Stimulated activated CD4-positive, alpha-beta T cell treated with anti-CD3 and anti-CD28 coated beads, Interleukin-2, amount 100 ng/mL, for 48 hours (primary cell): Measurements from ENCODE around the gene KLLN.
A peak's percentile ranks its signal among the peaks of the same experiment; 100 is the strongest.
"Not testable (repeated sequence)": the region's sequence is repeated elsewhere in the genome, so short reads cannot be mapped to it uniquely, and the experiment has no call there.

Experiments
- DNase-seq, 2 donors: peaks; one replicate each; pipeline ENCODE4 v3.0.0-alpha.2; 2020

Gene KLLN

GRCh38 chr10:87841186-87841585 is 22.1 kb downstream of the KLLN start:
- DNase-seq = no peak

- no peak for DNase-seq
Measured at GRCh38 chr10:87838650-87839049, 24.7 kb downstream of the KLLN start.

GRCh38 chr10:87837445-87837844 is 25.9 kb downstream of the KLLN start:
- DNase-seq = no peak

- DNase-seq = no peak
Measured at GRCh38 chr10:87836098-87836497, 27.2 kb downstream of the KLLN start.

- no peak for DNase-seq
Measured at GRCh38 chr10:87829986-87830729, 33.2 kb downstream of the KLLN start.

- not testable (repeated sequence) for DNase-seq
Measured at GRCh38 chr10:87829051-87829450, 34.3 kb downstream of the KLLN start.

GRCh38 chr10:87827681-87828080 is 35.7 kb downstream of the KLLN start:
- DNase-seq = no peak

GRCh38 chr10:87826653-87827052 is 36.7 kb downstream of the KLLN start:
- DNase-seq = no peak

GRCh38 chr10:87819289-87819585 is 44.1 kb downstream of the KLLN start:
- no peak for DNase-seq

- peak; percentile 47 to 55 for DNase-seq
Measured at GRCh38 chr10:87818505-87819288, 44.6 kb downstream of the KLLN start.

- peak; percentile 77 to 81 for DNase-seq
Measured at GRCh38 chr10:87817609-87818504, 45.5 kb downstream of the KLLN start, which contains the start of gene ATAD1. Gene ATAD1 (minus strand): TSS chr10:87818226. CDS start chr10:87814599, 3,627 bp downstream.

- DNase-seq = no peak
Measured at GRCh38 chr10:87816898-87817608, 46.3 kb downstream of the KLLN start.

- no peak for DNase-seq
Measured at GRCh38 chr10:87816163-87816897, 47.0 kb downstream of the KLLN start.
